Thymus (tissue), 11 donors: ENCODE measurements around the gene CMSS1. TPM values are rescaled to one million over a fixed set of nuclear protein-coding genes. Genes with fewer than 3 reads are reported as not detected.

Source experiments
- DNase-seq, 9 donors: peaks; one replicate each; pipeline ENCODE4 v3.0.0-alpha.2; 2013; ENCODE audit warnings: low spot score in 9 of 9, low read depth in 6 of 9, missing footprints in 1 of 9
- H3K27ac ChIP-seq, 2 donors: one replicate each; pipeline ENCODE4 v1.5.1; 2013; ENCODE audit warnings: control low read depth in 1 of 2, low read depth in 1 of 2, low read length in 1 of 2, mild to moderate bottlenecking in 1 of 2, moderate library complexity in 1 of 2
- H3K27me3 ChIP-seq, 2 donors: one replicate each; pipeline ENCODE4 v1.5.1; 2013; ENCODE audit warnings: low read length in 1 of 2; ENCODE audit not compliant: control insufficient read depth in 2 of 2, insufficient read depth in 1 of 2
- H3K36me3 ChIP-seq, 2 donors: one replicate each; pipeline ENCODE4 v1.5.1; 2013; ENCODE audit warnings: low read length in 1 of 2, mild to moderate bottlenecking in 1 of 2, moderate library complexity in 1 of 2; ENCODE audit not compliant: control insufficient read depth in 2 of 2, insufficient read depth in 2 of 2
- H3K4me1 ChIP-seq, 2 donors: one replicate each; pipeline ENCODE4 v1.5.1; 2013; ENCODE audit warnings: low read length in 2 of 2; ENCODE audit not compliant: control insufficient read depth in 2 of 2, insufficient read depth in 2 of 2
- H3K4me3 ChIP-seq, 2 donors: one replicate each; pipeline ENCODE4 v1.5.1; 2013; ENCODE audit warnings: low read length in 2 of 2, control low read depth in 1 of 2, mild to moderate bottlenecking in 1 of 2
- H3K9me3 ChIP-seq, 2 donors: one replicate each; pipeline ENCODE4 v1.5.1; 2013; ENCODE audit warnings: low read length in 1 of 2, mild to moderate bottlenecking in 1 of 2; ENCODE audit not compliant: control insufficient read depth in 2 of 2, insufficient read depth in 1 of 2
- WGBS: extraction: QIAGEN DNeasy Blood & Tissue Kit; methylation state at CpG from one replicate; pipeline ENCODE4 v1.1.7; 2013; 5-methylcytosine and 5-hydroxymethylcytosine counted together
- polyA plus RNA-seq: library from polyadenylated mRNA; stranded (reverse); fragments of 200-250 nt; gene quantifications from one replicate; pipeline ENCODE4 v1.2.3, GENCODE V29; 2013
- total RNA-seq: library from RNA; stranded (reverse); fragments of 120-200 nt; gene quantifications from one replicate; pipeline ENCODE4 v1.2.4, GENCODE V29; 2013
- donor health status: healthy.

Gene CMSS1
- total and polyA plus RNA-seq, 2 donors = 27.3 to 39.0 TPM

- 96% methylated on average over 1 of the region's 1 CpG for WGBS
Measured at GRCh38 chr3:100144255-100144866, 326.7 kb downstream of the CMSS1 start.

GRCh38 chr3:100149130-100149529 is 331.5 kb downstream of the CMSS1 start:
- Histone ChIP-seq H3K27ac (no peak overlapping the region), H3K27me3 (no peaks in the 10 kb centered on the region), H3K4me1 (no peaks in the 10 kb centered on the region), H3K4me3 (no peak overlapping the region), H3K36me3 (peaks cover 0 to 5% of the 10 kb centered on the region in 2 donors), H3K9me3 (no peaks in the 10 kb centered on the region)
- DNase-seq = no peak
- 88% methylated on average over 2 of the region's 2 CpGs for WGBS

More at GRCh38 chr3:100144255-100144866, 326.7 kb downstream of the CMSS1 start:
- no peaks in the 10 kb centered on the region for H3K4me1 ChIP-seq
- H3K36me3 ChIP-seq = no peaks in the 10 kb centered on the region
- H3K4me3 ChIP-seq = no peak overlapping the region
- no peaks in the 10 kb centered on the region for H3K27me3 ChIP-seq
- no peak for DNase-seq
- no peaks in the 10 kb centered on the region for H3K9me3 ChIP-seq
- H3K27ac ChIP-seq = no peak overlapping the region

- H3K4me3 ChIP-seq = no peak overlapping the region
- H3K4me1 ChIP-seq = no peaks in the 10 kb centered on the region
- no peak for DNase-seq
- H3K9me3 ChIP-seq = no peaks in the 10 kb centered on the region
- H3K27ac ChIP-seq = no peak overlapping the region
- WGBS = 96% methylated on average over 6 of the region's 6 CpGs
- H3K27me3 ChIP-seq = no peaks in the 10 kb centered on the region
- peaks cover 0 to 5% of the 10 kb centered on the region in 2 donors for H3K36me3 ChIP-seq
Measured at GRCh38 chr3:100149713-100150415, 332.2 kb downstream of the CMSS1 start.

- no peaks in the 10 kb centered on the region for H3K4me1 ChIP-seq
- no peaks in the 10 kb centered on the region for H3K27me3 ChIP-seq
- no peak overlapping the region for H3K4me3 ChIP-seq
- no peak for DNase-seq
- WGBS = 94% methylated on average over 1 of the region's 1 CpG
- peaks cover 0 to 5% of the 10 kb centered on the region in 2 donors for H3K36me3 ChIP-seq
- H3K27ac ChIP-seq = no peak overlapping the region
- H3K9me3 ChIP-seq = no peaks in the 10 kb centered on the region
Measured at GRCh38 chr3:100150473-100150872, 332.8 kb downstream of the CMSS1 start.

- WGBS = 84% methylated on average over 8 of the region's 8 CpGs
- no peak for DNase-seq
- H3K4me3 ChIP-seq = no peak overlapping the region
- no peak overlapping the region for H3K27ac ChIP-seq
- no peaks in the 10 kb centered on the region for H3K27me3 ChIP-seq
- no peaks in the 10 kb centered on the region for H3K4me1 ChIP-seq
- H3K9me3 ChIP-seq = peaks cover 1 to 3% of the 10 kb centered on the region in 2 donors
- H3K36me3 ChIP-seq = peaks cover 0 to 5% of the 10 kb centered on the region in 2 donors
Measured at GRCh38 chr3:100151024-100151707, 333.5 kb downstream of the CMSS1 start.

- no peak overlapping the region for H3K4me3 ChIP-seq
- no peaks in the 10 kb centered on the region for H3K4me1 ChIP-seq
- H3K27ac ChIP-seq = no peak overlapping the region
- DNase-seq = no peak
- H3K27me3 ChIP-seq = no peaks in the 10 kb centered on the region
- WGBS = 99% methylated on average over 1 of the region's 1 CpG
- H3K36me3 ChIP-seq = peaks cover 0 to 5% of the 10 kb centered on the region in 2 donors
- peaks cover 1 to 7% of the 10 kb centered on the region in 2 donors for H3K9me3 ChIP-seq
Measured at GRCh38 chr3:100154171-100154570, 336.5 kb downstream of the CMSS1 start.

- Histone ChIP-seq H3K27me3 (no peaks in the 10 kb centered on the region), H3K9me3 (peaks cover 1 to 7% of the 10 kb centered on the region in 2 donors), H3K4me1 (no peaks in the 10 kb centered on the region), H3K36me3 (no peaks in the 10 kb centered on the region), H3K27ac (no peak overlapping the region), H3K4me3 (no peak overlapping the region)
- DNase-seq = no peak
Measured at GRCh38 chr3:100155128-100155527, 337.5 kb downstream of the CMSS1 start.

- no peaks in the 10 kb centered on the region for H3K4me1 ChIP-seq
- H3K36me3 ChIP-seq = no peaks in the 10 kb centered on the region
- H3K4me3 ChIP-seq = no peak overlapping the region
- no peak for DNase-seq
- H3K27ac ChIP-seq = no peak overlapping the region
- peaks cover 1 to 7% of the 10 kb centered on the region in 2 donors for H3K9me3 ChIP-seq
- no peaks in the 10 kb centered on the region for H3K27me3 ChIP-seq
Measured at GRCh38 chr3:100155590-100155989, 337.9 kb downstream of the CMSS1 start.

GRCh38 chr3:100157685-100158084 is 340.0 kb downstream of the CMSS1 start:
- 94% methylated on average over 2 of the region's 2 CpGs for WGBS
- no peak for DNase-seq
- Histone ChIP-seq H3K27ac (no peak overlapping the region), H3K27me3 (no peaks in the 10 kb centered on the region), H3K4me1 (no peaks in the 10 kb centered on the region), H3K4me3 (no peak overlapping the region), H3K9me3 (peaks cover 1 to 7% of the 10 kb centered on the region in 2 donors), H3K36me3 (peaks cover 0 to 4% of the 10 kb centered on the region in 2 donors)
